ENCODE data around the gene GNB3. TPM values are rescaled to one million over a fixed set of nuclear protein-coding genes. Genes with fewer than 3 reads are reported as not detected.

Gene GNB3
- total RNA-seq, 1 experiment from 2014 or later = 8.7 TPM

GRCh38 chr12:6833189-6833890 is 7.4 kb upstream of the GNB3 start:
- Histone ChIP-seq H3K36me3 (ENCODE audit: control insufficient read depth in 1 of 2, insufficient read depth in 2 of 2, low read length in 2 of 2) (peaks cover 16 to 31% of the 10 kb centered on the region in 2 experiments; a peak in 3 of 4 replicates), H3K4me2 (ENCODE audit: low read length) (no peak overlapping the region), H3K9me3 (ENCODE audit: control insufficient read depth in 1 of 2, insufficient read depth in 1 of 2, low read depth in 1 of 2, low read length in 2 of 2) (no peaks in the 10 kb centered on the region), H4K20me1 (ENCODE audit: insufficient read depth) (no peaks in the 10 kb centered on the region), H3K9ac (ENCODE audit: low read length) (no peak overlapping the region), H2AFZ (ENCODE audit: low read depth, low read length, poor library complexity, severe bottlenecking) (no peak overlapping the region), H3K9me2 (ENCODE audit: insufficient read depth) (no peaks in the 10 kb centered on the region), H3K4me3 (replicated peaks in 1 of 2; ENCODE audit: low read depth in 1 of 2, low read length in 2 of 2) (no peak overlapping the region), H3K27ac (ENCODE audit: low read depth, low read length) (no peak overlapping the region), H3K4me1 (ENCODE audit: control insufficient read depth in 1 of 2, insufficient read depth in 2 of 2, low read length in 2 of 2) (peaks cover 5 to 22% of the 10 kb centered on the region in 2 experiments), H3K27me3 (ENCODE audit: insufficient read depth, low read length) (no peaks in the 10 kb centered on the region), H3K79me2 (ENCODE audit: insufficient read depth, low read length) (peaks cover 18% of the 10 kb centered on the region)
- ChIA-PET POLR2A (interaction anchor here (4.3 kb wide), 1 partner anchor 18 kb away, joined by 17 read pairs; the partner anchor contains the start of genes CDCA3 and USP5), RAD21 (ENCODE audit: low non-redundant PET in 1 of 2, low total read pairs in 2 of 2, uncharacterized antibody in 2 of 2, unreplicated experiment in 2 of 2) (no interaction called here), CTCF (interaction anchor here (0.9 to 5.5 kb wide), 3 partner anchors 19 to 80 kb away, joined by 3 to 38 read pairs (median 22); partner anchors contain the start of genes CDCA3, MLF2 and USP5)
- TF ChIP-seq SIN3A (IDR thresholded peaks at IDR 0.05; ENCODE audit: low read depth) = no peak
- TF ChIP-seq TCF7L2 (IDR thresholded peaks at IDR 0.05; ENCODE audit: borderline replicate concordance, extremely low read depth, insufficient read depth, insufficient read length) = no peak
- no peak for TF ChIP-seq CEBPB (IDR thresholded peaks at IDR 0.05; ENCODE audit: low read depth)
- no peak for TF ChIP-seq EZH2 (IDR thresholded peaks at IDR 0.05)
- no peak for TF ChIP-seq CTCF (IDR thresholded peaks at IDR 0.05 in 2 of 3, conservative IDR thresholded peaks at IDR 0.05 in 1 of 3; ENCODE audit: borderline replicate concordance in 1 of 3, insufficient read depth in 1 of 3, low read depth in 2 of 3, low read length in 2 of 3)
- no peak for TF ChIP-seq RAD21 (IDR thresholded peaks at IDR 0.05; ENCODE audit: low read depth)
- no peak for ATAC-seq
- no peak for DNase-seq (ENCODE audit: low read depth, low spot score)
- BruUV-seq (replicated peaks) = no TSS peak
- intact Hi-C loops (cut with micrococcal nuclease) = no loop called here

Data from HCT116 (cell line).